SH-SY5Y (cell line): ENCODE measurements around the gene TSPAN32.

Experiments
- GATA2 ChIP-seq: IDR thresholded peaks from 2 replicates; pipeline ENCODE4 v1.6.1; 2011; ENCODE audit warnings: mild to moderate bottlenecking, low read depth, low read length
- GATA3 ChIP-seq: IDR thresholded peaks from 2 replicates; pipeline ENCODE4 v1.6.1; 2011; ENCODE audit warnings: low read depth, mild to moderate bottlenecking, low read length, moderate library complexity

GRCh38 chr11:2252018-2252417, 49.8 kb upstream of the TSPAN32 start:
- TF ChIP-seq GATA2 (no peak), GATA3 (no peak)
